Measurements from ENCODE around the gene ITIH5.

DNA sequence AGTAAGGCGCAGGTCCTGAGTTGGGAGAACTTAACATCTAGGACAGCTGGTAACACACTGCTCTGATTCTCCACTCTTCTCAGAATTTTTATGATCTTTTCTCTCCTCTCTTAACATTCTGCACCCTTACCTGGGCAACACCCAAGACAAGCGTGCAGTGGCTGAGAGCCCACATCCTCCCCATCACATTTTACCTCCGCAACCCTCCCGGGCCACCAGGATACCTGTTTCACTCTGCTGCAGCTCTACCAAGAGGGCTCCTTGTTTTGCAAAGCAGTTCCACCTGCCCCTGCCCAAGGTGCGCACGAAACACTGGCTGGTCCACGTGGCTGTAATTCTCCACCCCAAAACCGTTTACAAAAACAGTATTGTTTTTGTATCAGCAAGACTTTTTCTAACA lies 81.5 kb downstream of the ITIH5 start:
- no peak for TF ChIP-seq EZH2phosphoT487 (IDR thresholded peaks at IDR 0.05; ENCODE audit: low read length)
- TF ChIP-seq, protein P1, sequence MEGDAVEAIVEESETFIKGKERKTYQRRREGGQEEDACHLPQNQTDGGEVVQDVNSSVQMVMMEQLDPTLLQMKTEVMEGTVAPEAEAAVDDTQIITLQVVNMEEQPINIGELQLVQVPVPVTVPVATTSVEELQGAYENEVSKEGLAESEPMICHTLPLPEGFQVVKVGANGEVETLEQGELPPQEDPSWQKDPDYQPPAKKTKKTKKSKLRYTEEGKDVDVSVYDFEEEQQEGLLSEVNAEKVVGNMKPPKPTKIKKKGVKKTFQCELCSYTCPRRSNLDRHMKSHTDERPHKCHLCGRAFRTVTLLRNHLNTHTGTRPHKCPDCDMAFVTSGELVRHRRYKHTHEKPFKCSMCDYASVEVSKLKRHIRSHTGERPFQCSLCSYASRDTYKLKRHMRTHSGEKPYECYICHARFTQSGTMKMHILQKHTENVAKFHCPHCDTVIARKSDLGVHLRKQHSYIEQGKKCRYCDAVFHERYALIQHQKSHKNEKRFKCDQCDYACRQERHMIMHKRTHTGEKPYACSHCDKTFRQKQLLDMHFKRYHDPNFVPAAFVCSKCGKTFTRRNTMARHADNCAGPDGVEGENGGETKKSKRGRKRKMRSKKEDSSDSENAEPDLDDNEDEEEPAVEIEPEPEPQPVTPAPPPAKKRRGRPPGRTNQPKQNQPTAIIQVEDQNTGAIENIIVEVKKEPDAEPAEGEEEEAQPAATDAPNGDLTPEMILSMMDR (IDR thresholded peaks at IDR 0.05; ENCODE audit: low read length), result no peak

Data from MM.1S (cell line).